Adrenal gland (tissue), 5 donors: ENCODE measurements around the gene RAB3IL1.

Experiments used
- POLR2A ChIP-seq, 2 donors: fragments of 450-650 bp; IDR thresholded peaks; one replicate each; pipeline ENCODE4 v1.6.1; 2017; ENCODE audit warnings: antibody characterized with exemption in 2 of 2, mild to moderate bottlenecking in 2 of 2, moderate library complexity in 1 of 2
- TF ChIP-seq, protein P1 (sequence below), 6 experiments: fragments of 450-650 bp in 4 of 6; fragments of 200-600 bp in 2 of 6; sonication (generic) in 1 of 6; IDR thresholded peaks; 1 replicate in 5 of 6; 2 replicates in 1 of 6; pipeline versions ENCODE4 v1.5.1 to v1.8.0; 2016 to 2021; ENCODE audit warnings: antibody characterized with exemption in 6 of 6, mild to moderate bottlenecking in 2 of 6, moderate library complexity in 1 of 6
- donor health status: DM: no; HTN: no; CAD: no.

DNA sequence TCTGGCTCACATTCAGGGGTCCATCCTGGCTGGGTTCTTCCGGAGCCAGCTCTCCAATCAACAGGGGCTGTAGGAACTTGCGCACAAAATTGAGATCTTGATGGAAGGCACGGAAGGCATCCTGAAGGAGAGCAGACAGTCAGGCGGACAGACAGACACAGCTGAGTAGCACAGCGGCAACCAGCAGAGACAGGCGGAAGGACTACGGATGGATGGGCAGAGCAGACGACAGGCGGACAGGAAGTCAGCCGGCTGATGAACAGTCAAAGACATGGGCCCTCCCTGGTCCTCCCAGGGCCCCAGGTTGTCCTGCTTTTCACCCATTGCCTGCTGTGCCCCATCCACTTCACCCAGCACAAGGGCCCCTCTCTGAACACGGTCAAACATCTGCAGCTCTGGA lies 37.3 kb downstream of the RAB3IL1 start:
- TF ChIP-seq POLR2A (IDR thresholded peaks at IDR 0.05): no peak
- TF ChIP-seq, protein P1, sequence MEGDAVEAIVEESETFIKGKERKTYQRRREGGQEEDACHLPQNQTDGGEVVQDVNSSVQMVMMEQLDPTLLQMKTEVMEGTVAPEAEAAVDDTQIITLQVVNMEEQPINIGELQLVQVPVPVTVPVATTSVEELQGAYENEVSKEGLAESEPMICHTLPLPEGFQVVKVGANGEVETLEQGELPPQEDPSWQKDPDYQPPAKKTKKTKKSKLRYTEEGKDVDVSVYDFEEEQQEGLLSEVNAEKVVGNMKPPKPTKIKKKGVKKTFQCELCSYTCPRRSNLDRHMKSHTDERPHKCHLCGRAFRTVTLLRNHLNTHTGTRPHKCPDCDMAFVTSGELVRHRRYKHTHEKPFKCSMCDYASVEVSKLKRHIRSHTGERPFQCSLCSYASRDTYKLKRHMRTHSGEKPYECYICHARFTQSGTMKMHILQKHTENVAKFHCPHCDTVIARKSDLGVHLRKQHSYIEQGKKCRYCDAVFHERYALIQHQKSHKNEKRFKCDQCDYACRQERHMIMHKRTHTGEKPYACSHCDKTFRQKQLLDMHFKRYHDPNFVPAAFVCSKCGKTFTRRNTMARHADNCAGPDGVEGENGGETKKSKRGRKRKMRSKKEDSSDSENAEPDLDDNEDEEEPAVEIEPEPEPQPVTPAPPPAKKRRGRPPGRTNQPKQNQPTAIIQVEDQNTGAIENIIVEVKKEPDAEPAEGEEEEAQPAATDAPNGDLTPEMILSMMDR (IDR thresholded peaks at IDR 0.05): no peak
